Measurements from ENCODE around the gene BBS12.

The BBS12 gene

GRCh38 chr4:122703868-122704267 lies 28.6 kb upstream of the BBS12 start:
- no peaks in the 10 kb centered on the region for H3K9me2 ChIP-seq (replicated peaks; ENCODE audit: low read depth, low read length)
- H3K9ac ChIP-seq (ENCODE audit: low read depth, low read length, poor library complexity, severe bottlenecking): no peak overlapping the region
- H3K4me2 ChIP-seq (ENCODE audit: low read depth, low read length, poor library complexity, severe bottlenecking): no peak overlapping the region
- H3K79me2 ChIP-seq (ENCODE audit: insufficient read depth, low read length): no peaks in the 10 kb centered on the region
- H3F3A ChIP-seq (ENCODE audit: low read depth): no peaks in the 10 kb centered on the region
- peaks cover 5% of the 10 kb centered on the region for H3K27me3 ChIP-seq (ENCODE audit: insufficient read depth, low read length, poor library complexity, severe bottlenecking)
- no peak overlapping the region for H2AFZ ChIP-seq (ENCODE audit: low read length)
- H3K36me3 ChIP-seq (ENCODE audit: insufficient read depth, low read length): no peaks in the 10 kb centered on the region
- no peak overlapping the region for H3K4me3 ChIP-seq (ENCODE audit: low read length, poor library complexity, severe bottlenecking)
- TF ChIP-seq EZH2phosphoT487 (IDR thresholded peaks at IDR 0.05; ENCODE audit: borderline replicate concordance): no peak
- TF ChIP-seq CTCF (conservative IDR thresholded peaks at IDR 0.05; ENCODE audit: low read length): no peak
- H4K20me1 ChIP-seq (ENCODE audit: insufficient read depth, low read length, poor library complexity, severe bottlenecking): no peaks in the 10 kb centered on the region
- no peaks in the 10 kb centered on the region for H3K4me1 ChIP-seq (ENCODE audit: insufficient read depth, low read length, poor library complexity, severe bottlenecking)
- H3K9me3 ChIP-seq (ENCODE audit: insufficient read depth, low read depth, low read length): no peaks in the 10 kb centered on the region

- Histone ChIP-seq H3K9me3 (ENCODE audit: insufficient read depth, low read depth, low read length) (no peaks in the 10 kb centered on the region), H3K4me1 (ENCODE audit: insufficient read depth, low read length, poor library complexity, severe bottlenecking) (no peaks in the 10 kb centered on the region), H3K27me3 (ENCODE audit: insufficient read depth, low read length, poor library complexity, severe bottlenecking) (peaks cover 5% of the 10 kb centered on the region), H3K79me2 (ENCODE audit: insufficient read depth, low read length) (no peaks in the 10 kb centered on the region), H3K9me2 (replicated peaks; ENCODE audit: low read depth, low read length) (no peaks in the 10 kb centered on the region), H3K36me3 (ENCODE audit: insufficient read depth, low read length) (no peaks in the 10 kb centered on the region), H3K9ac (ENCODE audit: low read depth, low read length, poor library complexity, severe bottlenecking) (no peak overlapping the region), H4K20me1 (ENCODE audit: insufficient read depth, low read length, poor library complexity, severe bottlenecking) (no peaks in the 10 kb centered on the region), H3K4me2 (ENCODE audit: low read depth, low read length, poor library complexity, severe bottlenecking) (no peak overlapping the region), H3K4me3 (ENCODE audit: low read length, poor library complexity, severe bottlenecking) (no peak overlapping the region), H3F3A (ENCODE audit: low read depth) (no peaks in the 10 kb centered on the region), H2AFZ (ENCODE audit: low read length) (no peak overlapping the region)
- TF ChIP-seq CTCF (conservative IDR thresholded peaks at IDR 0.05; ENCODE audit: low read length) (no peak), EZH2phosphoT487 (IDR thresholded peaks at IDR 0.05; ENCODE audit: borderline replicate concordance) (no peak)
Observed at GRCh38 chr4:122705009-122705408, 27.5 kb upstream of the BBS12 start.

GRCh38 chr4:122705547-122706117 lies 26.9 kb upstream of the BBS12 start:
- H3F3A ChIP-seq (ENCODE audit: low read depth): no peaks in the 10 kb centered on the region
- no peak overlapping the region for H3K4me2 ChIP-seq (ENCODE audit: low read depth, low read length, poor library complexity, severe bottlenecking)
- no peak overlapping the region for H2AFZ ChIP-seq (ENCODE audit: low read length)

More at GRCh38 chr4:122705547-122706117, 26.9 kb upstream of the BBS12 start:
- no peaks in the 10 kb centered on the region for H3K9me2 ChIP-seq (replicated peaks; ENCODE audit: low read depth, low read length)
- no peak overlapping the region for H3K4me3 ChIP-seq (ENCODE audit: low read length, poor library complexity, severe bottlenecking)
- TF ChIP-seq CTCF (conservative IDR thresholded peaks at IDR 0.05; ENCODE audit: low read length): no peak
- TF ChIP-seq EZH2phosphoT487 (IDR thresholded peaks at IDR 0.05; ENCODE audit: borderline replicate concordance): no peak
- H3K36me3 ChIP-seq (ENCODE audit: insufficient read depth, low read length): no peaks in the 10 kb centered on the region
- no peaks in the 10 kb centered on the region for H4K20me1 ChIP-seq (ENCODE audit: insufficient read depth, low read length, poor library complexity, severe bottlenecking)
- H3K9ac ChIP-seq (ENCODE audit: low read depth, low read length, poor library complexity, severe bottlenecking): no peak overlapping the region
- H3K79me2 ChIP-seq (ENCODE audit: insufficient read depth, low read length): no peaks in the 10 kb centered on the region
- H3K9me3 ChIP-seq (ENCODE audit: insufficient read depth, low read depth, low read length): no peaks in the 10 kb centered on the region
- peaks cover 5% of the 10 kb centered on the region for H3K27me3 ChIP-seq (ENCODE audit: insufficient read depth, low read length, poor library complexity, severe bottlenecking)
- H3K4me1 ChIP-seq (ENCODE audit: insufficient read depth, low read length, poor library complexity, severe bottlenecking): no peaks in the 10 kb centered on the region
